ENCODE results near the gene ADORA2A.

The ADORA2A gene

GRCh38 chr22:24437741-24438328, 10.4 kb downstream of the ADORA2A start:
- H3K9ac ChIP-seq (ENCODE audit: low read depth, low read length) = no peak overlapping the region
- H3K4me1 ChIP-seq (ENCODE audit: insufficient read depth, low read length) = peaks cover 11% of the 10 kb centered on the region; the same call in 1 of the 2 replicates
- no peaks in the 10 kb centered on the region; the same call in 1 of the 2 replicates for H3K36me3 ChIP-seq (ENCODE audit: insufficient read depth, low read length)
- no peaks in the 10 kb centered on the region for H3K9me3 ChIP-seq (ENCODE audit: control insufficient read depth, insufficient read depth, low read length)

GRCh38 chr22:24440270-24440717, 12.9 kb downstream of the ADORA2A start:
- H3K4me1 ChIP-seq (ENCODE audit: insufficient read depth, low read length) = peaks cover 9% of the 10 kb centered on the region; the same call in 1 of the 2 replicates

GRCh38 chr22:24440718-24441405, 13.5 kb downstream of the ADORA2A start:
- Histone ChIP-seq H3K9ac (ENCODE audit: low read depth, low read length) (no peak overlapping the region), H3K36me3 (ENCODE audit: insufficient read depth, low read length) (no peaks in the 10 kb centered on the region; the same call in 1 of the 2 replicates), H3K4me1 (ENCODE audit: insufficient read depth, low read length) (peaks cover 12% of the 10 kb centered on the region; the same call in 1 of the 2 replicates), H3K9me3 (ENCODE audit: control insufficient read depth, insufficient read depth, low read length) (no peaks in the 10 kb centered on the region)

More at GRCh38 chr22:24440270-24440717, 12.9 kb downstream of the ADORA2A start:
- Histone ChIP-seq H3K9ac (ENCODE audit: low read depth, low read length) (no peak overlapping the region), H3K9me3 (ENCODE audit: control insufficient read depth, insufficient read depth, low read length) (no peaks in the 10 kb centered on the region), H3K36me3 (ENCODE audit: insufficient read depth, low read length) (no peaks in the 10 kb centered on the region; the same call in 1 of the 2 replicates)

- Histone ChIP-seq H3K9me3 (ENCODE audit: control insufficient read depth, insufficient read depth, low read length) (no peaks in the 10 kb centered on the region), H3K36me3 (ENCODE audit: insufficient read depth, low read length) (no peaks in the 10 kb centered on the region; the same call in 1 of the 2 replicates), H3K9ac (ENCODE audit: low read depth, low read length) (no peak overlapping the region), H3K4me1 (ENCODE audit: insufficient read depth, low read length) (peaks cover 18% of the 10 kb centered on the region; the same call in 1 of the 2 replicates)
These were observed 14.3 kb downstream of the ADORA2A start for GRCh38 chr22:24441406-24442351.

GRCh38 chr22:24442352-24442744, 14.9 kb downstream of the ADORA2A start:
- H3K36me3 ChIP-seq (ENCODE audit: insufficient read depth, low read length) = no peaks in the 10 kb centered on the region; the same call in 1 of the 2 replicates
- H3K9ac ChIP-seq (ENCODE audit: low read depth, low read length) = no peak overlapping the region
- H3K4me1 ChIP-seq (ENCODE audit: insufficient read depth, low read length) = peaks cover 18% of the 10 kb centered on the region; the same call in 1 of the 2 replicates
- H3K9me3 ChIP-seq (ENCODE audit: control insufficient read depth, insufficient read depth, low read length) = no peaks in the 10 kb centered on the region

- H3K9ac ChIP-seq (ENCODE audit: low read depth, low read length) = no peak overlapping the region
- no peaks in the 10 kb centered on the region for H3K9me3 ChIP-seq (ENCODE audit: control insufficient read depth, insufficient read depth, low read length)
- H3K36me3 ChIP-seq (ENCODE audit: insufficient read depth, low read length) = no peaks in the 10 kb centered on the region; the same call in 1 of the 2 replicates
- peaks cover 18% of the 10 kb centered on the region; the same call in 1 of the 2 replicates for H3K4me1 ChIP-seq (ENCODE audit: insufficient read depth, low read length)
These were observed 16.3 kb downstream of the ADORA2A start for GRCh38 chr22:24443668-24444067.

- Histone ChIP-seq H3K4me1 (ENCODE audit: insufficient read depth, low read length) (peaks cover 18% of the 10 kb centered on the region; the same call in 1 of the 2 replicates), H3K9ac (ENCODE audit: low read depth, low read length) (no peak overlapping the region), H3K36me3 (ENCODE audit: insufficient read depth, low read length) (no peaks in the 10 kb centered on the region; the same call in 1 of the 2 replicates), H3K9me3 (ENCODE audit: control insufficient read depth, insufficient read depth, low read length) (no peaks in the 10 kb centered on the region)
These were observed 16.9 kb downstream of the ADORA2A start for GRCh38 chr22:24444251-24444650.

GRCh38 chr22:24444729-24445466, 17.5 kb downstream of the ADORA2A start:
- Histone ChIP-seq H3K36me3 (ENCODE audit: insufficient read depth, low read length) (no peaks in the 10 kb centered on the region; the same call in 1 of the 2 replicates), H3K4me1 (ENCODE audit: insufficient read depth, low read length) (peaks cover 18% of the 10 kb centered on the region; the same call in 1 of the 2 replicates), H3K9me3 (ENCODE audit: control insufficient read depth, insufficient read depth, low read length) (no peaks in the 10 kb centered on the region), H3K9ac (ENCODE audit: low read depth, low read length) (no peak overlapping the region)

- Histone ChIP-seq H3K9me3 (ENCODE audit: control insufficient read depth, insufficient read depth, low read length) (no peaks in the 10 kb centered on the region), H3K4me1 (ENCODE audit: insufficient read depth, low read length) (peaks cover 20% of the 10 kb centered on the region; the same call in 1 of the 2 replicates), H3K9ac (ENCODE audit: low read depth, low read length) (no peak overlapping the region), H3K36me3 (ENCODE audit: insufficient read depth, low read length) (no peaks in the 10 kb centered on the region; the same call in 1 of the 2 replicates)
These were observed 18.3 kb downstream of the ADORA2A start for GRCh38 chr22:24445481-24446259.

- no peak overlapping the region for H3K9ac ChIP-seq (ENCODE audit: low read depth, low read length)
- H3K36me3 ChIP-seq (ENCODE audit: insufficient read depth, low read length) = no peaks in the 10 kb centered on the region; the same call in 1 of the 2 replicates
- peaks cover 21% of the 10 kb centered on the region; the same call in 1 of the 2 replicates for H3K4me1 ChIP-seq (ENCODE audit: insufficient read depth, low read length)
- H3K9me3 ChIP-seq (ENCODE audit: control insufficient read depth, insufficient read depth, low read length) = no peaks in the 10 kb centered on the region
These were observed 18.8 kb downstream of the ADORA2A start for GRCh38 chr22:24446260-24446611.

- Histone ChIP-seq H3K9me3 (ENCODE audit: control insufficient read depth, insufficient read depth, low read length) (no peaks in the 10 kb centered on the region), H3K9ac (ENCODE audit: low read depth, low read length) (no peak overlapping the region), H3K36me3 (ENCODE audit: insufficient read depth, low read length) (no peaks in the 10 kb centered on the region), H3K4me1 (ENCODE audit: insufficient read depth, low read length) (peaks cover 13% of the 10 kb centered on the region; the same call in 1 of the 2 replicates)
These were observed 23.2 kb downstream of the ADORA2A start for GRCh38 chr22:24450610-24451009.

- peaks cover 8% of the 10 kb centered on the region; the same call in 1 of the 2 replicates for H3K4me1 ChIP-seq (ENCODE audit: insufficient read depth, low read length)
- no peaks in the 10 kb centered on the region for H3K9me3 ChIP-seq (ENCODE audit: control insufficient read depth, insufficient read depth, low read length)
- H3K9ac ChIP-seq (ENCODE audit: low read depth, low read length) = no peak overlapping the region
- H3K36me3 ChIP-seq (ENCODE audit: insufficient read depth, low read length) = no peaks in the 10 kb centered on the region
These were observed 23.8 kb downstream of the ADORA2A start for GRCh38 chr22:24451162-24451561.

- Histone ChIP-seq H3K9me3 (ENCODE audit: control insufficient read depth, insufficient read depth, low read length) (no peaks in the 10 kb centered on the region), H3K36me3 (ENCODE audit: insufficient read depth, low read length) (no peaks in the 10 kb centered on the region), H3K4me1 (ENCODE audit: insufficient read depth, low read length) (peaks cover 3% of the 10 kb centered on the region; the same call in 1 of the 2 replicates), H3K9ac (ENCODE audit: low read depth, low read length) (no peak overlapping the region)
These were observed 26.5 kb downstream of the ADORA2A start for GRCh38 chr22:24453853-24454252.

Measured in ES-I3 (cell line).